ENCODE measurements around the gene PPM1E. TPM values are rescaled to one million over a fixed set of nuclear protein-coding genes. Genes with fewer than 3 reads are reported as not detected.
"Not testable (repeated sequence)": the region's sequence is repeated elsewhere in the genome, so short reads cannot be mapped to it uniquely, and the experiment has no call there.

The PPM1E gene
- polyA plus RNA-seq, 3 donors, result 0.03 to 0.33 (median 0.11) TPM

DNA sequence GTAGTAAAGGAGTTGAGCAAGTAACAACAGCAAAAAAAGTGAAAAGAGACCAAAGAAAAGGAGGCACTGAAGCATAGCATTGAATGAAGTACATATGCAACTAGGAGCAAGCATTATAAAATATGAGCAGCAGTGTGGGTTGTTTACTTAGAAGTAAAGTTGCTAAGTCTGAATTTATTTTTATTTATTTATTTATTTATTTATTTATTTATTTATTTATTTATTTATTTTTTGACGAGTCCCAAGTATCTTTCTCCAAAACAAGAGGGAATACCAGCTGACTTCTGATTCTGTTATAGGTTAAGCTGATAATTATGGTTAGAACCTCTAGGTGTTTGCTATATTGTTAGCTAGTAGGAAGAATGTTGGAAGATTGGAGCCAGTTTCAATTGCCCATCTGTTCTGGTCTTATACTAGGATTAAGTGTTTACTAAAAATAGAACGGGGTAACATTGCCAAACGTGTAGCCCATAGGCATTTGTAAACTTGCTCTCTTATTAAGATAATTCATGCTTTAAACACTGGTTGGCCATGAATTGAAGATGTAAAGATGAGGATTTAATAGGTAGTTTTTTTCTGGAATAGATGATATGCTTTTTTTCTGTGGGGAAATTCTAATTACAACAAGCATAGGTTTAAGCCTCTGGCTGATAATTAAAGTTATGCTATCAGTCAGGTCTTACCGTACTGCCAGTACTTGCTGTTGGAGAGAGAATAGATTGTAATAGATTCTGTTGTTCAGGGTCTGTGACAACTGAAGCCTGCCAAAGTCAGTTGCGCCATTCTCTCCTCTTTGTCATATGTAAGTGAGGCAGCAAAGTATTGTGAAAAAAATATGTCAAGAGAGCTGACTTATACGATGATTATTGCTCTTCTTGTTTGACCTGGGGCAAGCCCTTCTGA is 66.7 kb downstream of the PPM1E start:
- H3K27ac ChIP-seq (ENCODE audit: low read depth, low read length), result no peak overlapping the region
- WGBS, 3 donors, result 62 to 72% (median 70%) methylated on average over 6 of the region's 6 CpGs

DNA sequence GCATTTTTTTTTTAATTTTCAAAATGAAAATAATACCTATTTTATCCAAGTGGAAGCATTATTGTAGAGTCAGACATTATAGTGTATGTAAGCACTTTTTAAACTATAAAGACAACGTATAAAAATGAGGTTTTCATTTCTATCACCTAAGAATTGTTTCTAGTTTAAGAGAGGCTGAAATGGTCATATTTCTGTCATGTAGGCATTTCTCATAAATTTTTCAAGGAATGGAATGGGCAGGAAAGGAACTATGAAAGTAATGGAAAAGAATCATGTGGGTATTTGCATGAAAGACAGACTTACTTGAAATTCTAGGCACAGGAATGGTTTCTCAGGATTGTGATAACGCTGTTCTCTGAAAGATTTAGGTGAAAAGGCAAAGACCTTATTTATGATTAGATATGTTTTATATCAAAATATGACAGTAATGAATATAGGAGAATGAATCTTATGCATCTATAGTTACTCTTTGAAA is 67.4 kb downstream of the PPM1E start:
- no peak overlapping the region for H3K27ac ChIP-seq (ENCODE audit: low read depth, low read length)
- WGBS, 3 donors, result 78 to 85% (median 84%) methylated on average over 2 of the region's 2 CpGs

DNA sequence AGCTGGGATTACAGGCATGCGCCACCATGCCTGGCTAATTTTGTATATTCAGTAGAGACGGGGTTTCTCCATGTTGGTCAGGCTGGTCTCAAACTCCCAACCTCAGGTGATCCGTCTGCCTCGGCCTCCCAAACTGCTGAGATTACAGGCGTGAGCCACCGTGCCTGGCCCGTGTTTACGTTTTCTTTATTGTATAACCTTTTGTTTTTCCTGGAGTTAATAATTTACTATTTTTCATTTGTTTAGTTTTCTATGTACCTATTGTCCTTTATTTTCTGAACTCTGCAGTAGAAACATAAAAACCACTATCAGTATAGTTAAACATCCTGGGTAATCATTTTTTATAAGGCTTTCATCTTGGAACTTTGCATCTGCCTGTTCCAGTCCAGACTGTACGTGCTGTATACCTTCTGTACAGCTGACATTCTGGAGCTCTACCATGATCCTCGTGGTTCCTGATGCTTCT is 73.6 kb downstream of the PPM1E start:
- no peak overlapping the region for H3K27ac ChIP-seq (ENCODE audit: low read depth, low read length)
- WGBS, 3 donors, result 70 to 92% (median 91%) methylated on average over 10 of the region's 10 CpGs

DNA sequence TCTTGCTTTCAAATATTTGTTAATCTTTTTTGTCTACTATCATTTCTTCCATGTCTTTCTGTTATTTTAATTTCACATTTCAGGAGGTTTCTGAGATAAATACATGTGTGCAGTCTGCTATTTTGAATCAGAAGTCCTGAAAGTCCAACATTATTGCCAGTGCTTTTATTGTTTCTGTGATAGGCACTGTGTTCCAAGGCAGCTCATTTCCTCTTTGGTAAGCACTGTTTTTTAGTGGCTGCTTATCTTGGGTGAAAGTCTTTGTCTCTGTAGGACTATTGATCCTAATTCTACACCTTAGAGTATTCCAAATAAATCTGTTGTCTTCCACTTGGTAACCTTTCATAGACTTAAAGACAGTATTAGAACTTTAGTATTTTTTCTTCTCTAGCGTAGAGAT is 76.1 kb downstream of the PPM1E start:
- H3K27ac ChIP-seq (ENCODE audit: low read depth, low read length), result no peak overlapping the region
- WGBS, 3 donors, result 89 to 93% (median 91%) methylated on average over 1 of the region's 1 CpG

DNA sequence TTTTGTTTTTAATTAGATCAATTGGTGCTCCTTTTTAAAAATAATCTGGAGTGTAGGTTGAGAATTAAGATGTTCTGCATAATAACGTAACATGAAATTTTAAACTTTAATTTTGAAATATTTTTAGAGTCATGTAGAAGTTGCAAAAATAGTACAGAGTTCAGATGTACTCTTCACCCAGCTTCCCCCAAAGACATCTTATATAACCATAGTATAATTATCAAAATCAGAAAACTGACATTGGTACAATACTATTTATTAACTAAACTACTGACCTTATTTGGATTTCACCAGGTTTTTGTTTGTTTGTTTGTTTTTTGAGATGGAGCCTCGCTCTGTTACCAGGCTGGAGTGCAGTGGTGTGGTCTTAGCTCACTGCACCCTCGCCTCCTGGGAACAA is 76.9 kb downstream of the PPM1E start:
- no peak overlapping the region for H3K27ac ChIP-seq (ENCODE audit: low read depth, low read length)
- WGBS, 3 donors, result 89 to 93% (median 89%) methylated on average over 3 of the region's 3 CpGs

DNA sequence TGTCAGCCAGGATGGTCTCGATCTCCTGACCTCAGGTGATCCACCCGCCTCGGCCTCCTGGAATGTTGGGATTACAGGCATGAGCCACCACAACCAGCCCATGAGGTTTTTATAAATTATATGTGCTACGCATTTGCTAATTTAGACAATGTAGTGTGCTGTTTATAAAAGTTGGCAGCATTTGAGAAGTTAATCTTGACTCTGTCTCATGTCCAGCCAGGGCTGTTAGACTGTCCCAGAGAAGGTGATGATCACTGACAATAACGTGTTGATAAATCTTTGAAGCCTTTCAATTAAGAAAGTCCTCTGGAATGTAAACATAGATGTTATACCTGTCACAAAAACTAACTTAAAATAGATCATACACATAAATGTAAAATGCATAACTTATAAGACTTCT is 82.0 kb downstream of the PPM1E start:
- 81 to 84% (median 82%) methylated on average over 5 of the region's 5 CpGs for WGBS, 3 donors
- H3K27ac ChIP-seq (ENCODE audit: low read depth, low read length), result no peak overlapping the region

DNA sequence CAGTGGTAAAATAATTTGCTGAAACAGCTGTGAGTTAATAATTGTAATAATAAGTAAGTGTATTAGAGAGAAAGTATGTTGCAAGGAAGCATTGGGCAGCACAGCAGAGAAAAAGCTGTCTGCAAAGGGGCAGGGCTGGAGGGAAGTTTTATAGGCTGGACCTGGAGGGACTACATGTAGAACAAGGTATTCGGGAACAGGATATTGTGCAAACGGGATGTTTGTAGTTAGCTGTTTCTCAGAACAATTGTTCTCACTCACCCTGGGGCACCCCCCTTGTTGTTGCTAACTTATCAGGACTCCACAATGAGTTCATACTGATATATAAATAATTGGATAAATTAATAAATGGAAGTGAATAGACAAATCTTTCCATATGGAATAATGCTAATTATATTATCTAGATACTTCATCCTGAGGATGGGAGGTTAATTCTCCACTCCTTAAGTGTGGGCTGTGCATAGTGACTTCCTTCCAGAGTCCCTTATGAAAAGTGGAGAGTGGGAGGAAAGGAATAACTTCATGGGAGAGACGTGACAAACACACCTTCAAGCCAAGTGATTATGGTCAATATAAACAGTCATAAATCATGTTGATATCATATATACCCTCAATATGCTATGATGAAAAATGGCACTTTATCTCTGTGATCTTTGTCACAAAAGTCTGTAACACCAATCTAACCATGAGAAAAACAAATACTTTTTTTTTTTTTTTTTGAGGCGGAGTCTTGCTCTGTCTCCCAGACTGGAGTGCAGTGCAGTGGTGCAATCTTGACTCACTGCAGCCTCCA is 85.4 kb downstream of the PPM1E start:
- 50 to 60% (median 54%) methylated on average over 4 of the region's 4 CpGs for WGBS, 3 donors
- no peak overlapping the region for H3K27ac ChIP-seq (ENCODE audit: low read depth, low read length)

DNA sequence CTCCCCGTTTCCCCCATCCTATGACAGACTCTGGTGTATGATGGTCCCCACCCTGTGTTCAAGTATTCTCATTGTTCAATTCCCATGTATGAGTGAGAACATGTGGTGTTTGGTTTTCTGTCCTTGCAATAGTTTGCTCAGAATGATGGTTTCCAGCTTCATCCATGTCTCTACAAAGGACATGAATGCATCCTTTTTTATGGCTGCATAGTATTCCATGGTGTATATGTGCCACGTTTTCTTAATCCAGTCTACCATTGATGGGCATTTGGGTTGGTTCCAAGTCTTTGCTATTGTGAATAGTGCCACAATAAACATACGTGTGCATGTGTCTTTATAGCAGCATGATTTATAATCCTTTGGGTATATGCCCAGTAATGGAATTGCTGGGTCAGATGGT is 90.8 kb downstream of the PPM1E start:
- H3K27ac ChIP-seq (ENCODE audit: low read depth, low read length), result not testable (repeated sequence)
- WGBS, 3 donors, result 71 to 81% (median 74%) methylated on average over 2 to 3 of the region's 3 CpGs

DNA sequence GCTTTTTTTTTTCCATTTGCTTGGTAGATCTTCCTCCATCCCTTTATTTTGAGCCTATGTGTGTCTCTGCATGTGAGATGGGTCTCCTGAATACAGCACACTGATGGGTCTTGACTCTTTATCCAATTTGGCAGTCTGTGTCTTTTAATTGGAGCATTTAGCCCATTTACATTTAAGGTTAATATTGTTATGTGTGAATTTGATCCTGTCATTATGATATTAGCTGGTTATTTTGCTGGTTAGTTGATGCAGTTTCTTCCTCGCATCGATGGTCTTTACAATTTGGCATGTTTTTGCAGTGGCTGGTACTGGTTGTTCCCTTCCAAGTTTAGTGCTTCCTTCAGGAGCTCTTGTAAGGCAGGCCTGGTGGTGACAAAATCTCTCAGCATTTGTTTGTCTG is 94.5 kb downstream of the PPM1E start:
- not testable (repeated sequence) for H3K27ac ChIP-seq (ENCODE audit: low read depth, low read length)

DNA sequence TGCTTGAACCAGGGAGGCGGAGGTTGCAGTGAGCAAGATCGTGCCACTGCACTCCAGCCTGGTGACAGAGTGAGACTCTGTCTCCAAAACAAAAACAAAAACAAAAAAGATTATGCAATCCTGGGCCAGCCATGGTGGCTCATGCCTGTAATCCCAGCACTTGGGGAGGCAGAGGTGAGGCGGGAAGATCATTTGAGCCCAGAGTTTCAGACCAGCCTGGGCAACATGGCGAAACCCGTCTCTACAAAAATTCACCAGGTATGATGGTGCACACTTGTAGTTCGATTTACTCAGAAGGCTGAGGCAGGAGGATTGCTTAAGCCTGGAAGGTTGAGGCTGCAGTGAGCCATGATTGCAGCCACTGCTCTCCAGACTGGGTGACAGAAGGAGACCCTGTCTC is 109.6 kb downstream of the PPM1E start:
- H3K27ac ChIP-seq (ENCODE audit: low read depth, low read length), result no peak overlapping the region
- WGBS, 3 donors, result 82 to 93% (median 85%) methylated on average over 6 of the region's 6 CpGs

More for the DNA sequence above, 94.5 kb downstream of the PPM1E start:
- WGBS, 3 donors, result 96 to 100% (median 96%) methylated on average over 2 of the region's 2 CpGs

DNA sequence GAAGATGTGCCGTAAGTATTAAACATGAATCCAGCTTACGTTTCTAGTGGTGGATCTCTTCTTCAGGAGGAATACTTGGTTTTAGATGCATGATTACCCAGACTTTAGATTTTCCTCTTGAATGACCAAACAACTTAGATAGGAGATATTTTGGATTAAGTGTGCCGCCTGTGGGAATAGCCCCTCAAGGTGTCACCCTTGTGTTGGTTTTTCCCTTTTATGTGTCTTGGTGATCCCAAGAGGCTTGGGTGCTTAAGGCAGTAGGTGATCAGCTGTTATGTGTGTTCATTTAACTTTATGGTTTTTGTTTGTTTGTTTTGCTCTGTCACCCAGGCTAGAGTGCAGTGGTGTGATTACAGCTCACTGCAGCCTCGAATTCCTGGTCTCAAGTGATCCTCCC is 115.1 kb downstream of the PPM1E start:
- H3K27ac ChIP-seq (ENCODE audit: low read depth, low read length), result no peak overlapping the region
- WGBS, 3 donors, result 87 to 89% (median 87%) methylated on average over 4 of the region's 4 CpGs

DNA sequence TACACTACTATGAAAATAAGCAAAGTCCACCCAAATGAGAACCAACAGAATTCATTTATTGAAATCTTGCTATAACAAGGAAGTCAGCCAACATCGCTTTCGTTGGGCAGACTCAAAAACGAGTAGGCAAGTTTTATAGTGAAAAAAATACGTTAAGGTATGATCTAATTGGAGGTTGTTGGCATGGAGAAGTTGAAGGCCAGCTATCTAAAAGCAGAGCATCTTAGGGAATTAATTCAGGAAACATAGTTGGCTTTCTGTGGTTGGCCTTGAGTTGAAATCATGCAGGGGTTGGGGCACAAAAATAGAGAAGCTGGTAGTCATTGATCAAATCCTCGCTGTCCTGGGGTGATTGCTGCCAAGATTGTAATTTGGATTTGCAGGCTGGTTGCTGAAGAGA is 118.3 kb downstream of the PPM1E start:
- WGBS, 3 donors, result 54 to 65% (median 63%) methylated on average over 5 of the region's 5 CpGs
- no peak overlapping the region for H3K27ac ChIP-seq (ENCODE audit: low read depth, low read length)

DNA sequence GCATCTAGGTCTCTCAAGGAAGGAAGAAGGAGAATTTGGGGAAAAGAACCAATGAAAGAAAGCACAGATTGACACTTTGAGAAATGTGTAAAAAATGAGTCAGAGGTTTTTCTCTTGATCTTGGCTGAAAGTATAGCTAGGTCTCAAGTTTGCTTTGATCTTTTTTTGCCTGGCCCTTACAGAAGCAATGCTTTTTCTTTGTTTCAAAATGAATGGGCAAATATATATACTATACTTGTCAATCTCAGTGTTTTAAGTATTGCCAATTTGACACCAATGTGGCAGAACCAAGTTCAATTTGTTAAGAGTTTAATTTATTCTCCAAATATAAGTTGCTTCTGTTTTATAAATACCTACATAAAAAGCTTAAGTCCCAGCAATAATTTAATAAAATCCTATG is 119.6 kb downstream of the PPM1E start:
- no peak overlapping the region for H3K27ac ChIP-seq (ENCODE audit: low read depth, low read length)

DNA sequence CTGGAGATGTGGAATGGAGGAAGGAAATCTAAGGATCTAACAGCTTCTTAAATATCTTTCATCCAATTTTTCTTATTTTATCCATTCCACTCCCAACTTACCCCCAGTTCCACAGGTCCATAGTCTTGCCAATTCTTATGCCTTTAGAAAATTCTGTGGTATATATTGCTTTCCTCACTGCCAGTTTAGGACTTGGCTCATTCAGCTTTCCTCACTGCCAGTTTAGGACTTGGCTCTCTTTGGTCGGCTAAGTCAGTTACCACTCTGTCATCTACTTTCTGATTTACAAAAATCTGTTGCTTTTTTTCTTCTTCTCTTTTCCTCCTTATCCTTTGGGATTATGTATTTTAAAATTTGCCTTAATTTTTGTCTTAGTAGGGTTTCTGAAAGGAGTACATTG is 128.5 kb downstream of the PPM1E start:
- 85 to 92% (median 89%) methylated on average over 1 of the region's 1 CpG for WGBS, 3 donors
- no peak overlapping the region for H3K27ac ChIP-seq (ENCODE audit: low read depth, low read length)

DNA sequence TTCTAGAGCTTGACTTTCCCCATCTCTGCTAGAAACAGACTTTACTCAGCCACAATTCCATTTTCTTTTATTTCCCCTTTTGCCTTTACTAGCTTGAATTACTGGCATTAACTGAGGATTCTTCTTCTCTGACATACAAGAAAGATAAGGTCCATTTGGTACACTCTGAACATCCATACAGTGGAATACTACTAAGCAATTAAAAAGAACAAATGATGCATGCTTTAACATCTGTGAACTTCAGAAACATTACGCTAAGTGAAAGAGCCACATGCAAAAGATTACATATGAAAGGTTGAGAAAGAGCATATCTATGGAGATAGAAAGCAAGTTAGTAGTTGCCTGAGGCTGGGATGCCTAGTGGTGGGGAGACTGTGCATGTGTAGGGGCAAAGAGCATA is 130.9 kb downstream of the PPM1E start:
- 81 to 83% (median 82%) methylated on average over 1 of the region's 1 CpG for WGBS, 3 donors
- no peak overlapping the region for H3K27ac ChIP-seq (ENCODE audit: low read depth, low read length)

DNA sequence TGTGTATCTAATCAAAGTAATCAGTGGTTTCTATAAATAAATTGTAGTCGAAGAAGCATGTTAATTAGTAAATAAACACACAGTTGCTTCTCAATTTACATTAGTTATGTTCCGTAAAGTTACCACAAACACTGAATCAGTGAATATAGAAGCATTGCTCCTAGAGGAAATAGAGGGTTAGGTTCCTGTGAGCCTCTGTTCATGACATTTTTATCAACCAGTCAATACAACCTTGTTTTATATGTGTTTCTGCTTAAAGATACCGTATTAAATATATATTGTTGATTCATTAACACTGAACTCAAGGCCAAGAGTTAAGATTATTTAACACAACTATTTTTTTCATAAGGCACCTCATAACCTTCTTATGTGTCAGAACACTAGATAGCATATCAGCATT is 134.3 kb downstream of the PPM1E start:
- WGBS, 3 donors, result 83 to 92% (median 92%) methylated on average over 3 of the region's 3 CpGs
- H3K27ac ChIP-seq (ENCODE audit: low read depth, low read length), result no peak overlapping the region

DNA sequence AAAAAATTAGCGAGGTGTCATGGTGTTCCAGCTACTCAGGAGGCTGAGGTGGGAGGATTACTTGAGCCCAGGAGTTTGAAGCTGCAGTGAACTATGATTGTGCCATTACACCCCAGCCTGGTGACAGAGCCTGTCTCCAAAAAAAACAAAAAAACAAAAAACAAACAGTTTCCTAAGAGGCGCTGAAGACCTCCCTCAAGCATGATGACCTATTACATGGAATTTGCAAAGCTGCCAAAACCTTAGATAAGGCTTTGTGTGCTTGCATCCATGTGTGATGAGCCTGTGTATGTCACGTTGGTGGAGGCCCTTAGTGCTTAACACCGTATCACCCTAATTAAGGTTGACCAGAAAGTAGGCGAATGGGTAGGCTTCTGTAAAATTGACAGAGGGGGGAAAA is 143.5 kb downstream of the PPM1E start:
- 77 to 88% (median 87%) methylated on average over 5 of the region's 5 CpGs for WGBS, 3 donors

DNA sequence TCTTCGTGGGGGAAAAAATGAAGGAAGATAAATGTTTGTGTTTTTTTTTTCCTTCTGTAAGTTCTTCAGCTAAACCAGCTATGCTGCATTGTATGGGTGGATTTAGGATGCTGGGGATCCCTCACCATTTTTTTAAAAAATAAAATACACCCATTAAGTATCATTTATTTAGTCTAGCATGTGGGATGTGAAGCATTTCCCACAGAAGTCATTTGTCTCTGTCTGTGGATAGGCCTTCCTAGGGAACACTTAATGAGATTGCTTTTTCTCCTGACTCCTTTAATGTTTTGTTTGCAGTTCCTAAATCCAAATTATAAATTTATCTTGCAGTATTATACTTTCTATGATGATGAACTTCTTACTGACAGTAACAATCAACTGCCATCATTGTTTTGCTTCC is 146.7 kb downstream of the PPM1E start:
- 74 to 80% (median 78%) methylated on average over 1 of the region's 1 CpG for WGBS, 3 donors
- no peak overlapping the region for H3K27ac ChIP-seq (ENCODE audit: low read depth, low read length)

More for the DNA sequence above, 143.5 kb downstream of the PPM1E start:
- no peak overlapping the region for H3K27ac ChIP-seq (ENCODE audit: low read depth, low read length)

DNA sequence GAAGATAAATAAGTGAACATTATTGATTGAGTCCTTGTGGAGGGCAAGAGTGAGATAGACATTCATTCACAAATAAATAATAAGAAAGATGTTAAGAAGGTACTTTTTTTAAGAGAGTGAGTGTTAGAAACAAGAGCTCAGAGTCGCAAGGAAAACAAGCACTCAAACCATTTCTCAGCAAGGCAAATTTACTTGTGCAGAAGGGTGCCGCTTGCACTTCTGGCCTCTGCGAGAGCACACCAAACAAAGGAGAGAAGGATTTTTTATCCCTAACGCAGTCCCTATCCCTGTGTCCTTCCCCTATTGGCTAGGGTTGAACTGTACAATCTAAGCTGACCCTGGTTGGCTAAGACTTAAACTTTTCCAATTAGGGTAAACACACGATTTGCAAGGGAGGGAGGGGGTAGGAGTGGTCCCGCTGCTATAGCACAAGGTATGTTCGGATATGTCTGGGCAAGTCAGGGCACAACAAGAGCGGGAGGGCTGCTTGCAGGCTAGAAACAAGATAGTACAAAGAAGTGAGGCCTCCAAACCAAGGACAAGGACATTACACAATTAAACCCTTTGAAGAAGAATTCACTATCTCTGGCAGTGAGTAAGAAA is 156.2 kb downstream of the PPM1E start:
- WGBS, 3 donors, result 84 to 93% (median 87%) methylated on average over 8 of the region's 8 CpGs
- H3K27ac ChIP-seq (ENCODE audit: low read depth, low read length), result no peak overlapping the region
